ENCODE results near the gene PCSK9.
"Not testable (repeated sequence)": the region's sequence is repeated elsewhere in the genome, so short reads cannot be mapped to it uniquely, and the experiment has no call there.

The PCSK9 gene

GRCh38 chr1:55081188-55081904 lies 42.0 kb downstream of the PCSK9 start:
- H3K9ac ChIP-seq (ENCODE audit: low read depth, low read length), result no peak overlapping the region

DNA sequence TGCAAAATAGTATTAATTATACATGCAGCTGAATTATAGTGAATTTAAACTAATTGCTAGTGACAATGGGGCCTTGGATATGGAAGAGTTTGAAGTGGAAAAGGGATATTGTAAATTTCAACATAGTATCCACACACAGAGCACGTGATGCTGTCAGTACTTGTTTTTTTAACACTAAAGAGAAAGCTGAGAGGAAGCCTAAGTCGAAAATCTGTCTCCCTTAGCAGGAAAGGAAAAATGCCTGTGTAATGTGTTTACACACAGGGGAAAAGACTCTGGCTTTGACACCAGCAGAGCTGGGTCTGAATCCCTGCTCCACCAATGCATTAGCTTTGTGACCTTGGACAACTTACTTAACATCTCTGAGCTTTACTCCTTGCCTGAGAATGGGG lies 42.6 kb downstream of the PCSK9 start:
- Histone ChIP-seq H3K36me3 (ENCODE audit: insufficient read depth, low read length) (peaks cover 15% of the 10 kb centered on the region), H3K4me1 (ENCODE audit: insufficient read depth, low read length) (peaks cover 15% of the 10 kb centered on the region), H3K9me3 (ENCODE audit: control insufficient read depth, insufficient read depth, low read length) (no peaks in the 10 kb centered on the region), H3K9ac (ENCODE audit: low read depth, low read length) (no peak overlapping the region)

More at GRCh38 chr1:55081188-55081904, 42.0 kb downstream of the PCSK9 start:
- Histone ChIP-seq H3K36me3 (ENCODE audit: insufficient read depth, low read length) (peaks cover 18% of the 10 kb centered on the region), H3K9me3 (ENCODE audit: control insufficient read depth, insufficient read depth, low read length) (no peaks in the 10 kb centered on the region), H3K4me1 (ENCODE audit: insufficient read depth, low read length) (peaks cover 13% of the 10 kb centered on the region)

GRCh38 chr1:55084257-55084656 lies 44.9 kb downstream of the PCSK9 start:
- H3K36me3 ChIP-seq (ENCODE audit: insufficient read depth, low read length), result peaks cover 16% of the 10 kb centered on the region
- no peak overlapping the region for H3K9ac ChIP-seq (ENCODE audit: low read depth, low read length)
- peaks cover 15% of the 10 kb centered on the region for H3K4me1 ChIP-seq (ENCODE audit: insufficient read depth, low read length)
- no peaks in the 10 kb centered on the region for H3K9me3 ChIP-seq (ENCODE audit: control insufficient read depth, insufficient read depth, low read length)

DNA sequence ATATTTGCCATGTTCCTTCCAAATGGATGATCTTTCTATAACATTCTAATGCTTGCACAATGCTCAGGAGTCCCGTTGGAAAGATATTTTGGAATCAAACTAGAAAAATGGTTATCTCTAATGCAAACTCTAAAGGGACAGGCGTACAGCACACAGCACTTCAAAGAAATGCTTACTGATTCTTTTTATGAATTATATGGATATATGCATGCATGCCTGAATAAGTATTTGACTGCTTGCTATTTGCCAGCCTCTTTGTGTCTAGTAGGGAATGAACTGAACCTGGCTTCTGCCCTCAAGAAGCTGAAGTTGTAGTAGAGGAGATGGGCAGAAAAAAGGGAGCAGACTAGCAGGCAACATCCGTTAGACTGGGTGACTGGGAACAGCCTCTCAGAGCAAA lies 48.1 kb downstream of the PCSK9 start:
- Histone ChIP-seq H3K36me3 (ENCODE audit: insufficient read depth, low read length) (peaks cover 22% of the 10 kb centered on the region), H3K4me1 (ENCODE audit: insufficient read depth, low read length) (peaks cover 3% of the 10 kb centered on the region; the same call in 1 of the 2 replicates), H3K9ac (ENCODE audit: low read depth, low read length) (no peak overlapping the region), H3K9me3 (ENCODE audit: control insufficient read depth, insufficient read depth, low read length) (no peaks in the 10 kb centered on the region)

DNA sequence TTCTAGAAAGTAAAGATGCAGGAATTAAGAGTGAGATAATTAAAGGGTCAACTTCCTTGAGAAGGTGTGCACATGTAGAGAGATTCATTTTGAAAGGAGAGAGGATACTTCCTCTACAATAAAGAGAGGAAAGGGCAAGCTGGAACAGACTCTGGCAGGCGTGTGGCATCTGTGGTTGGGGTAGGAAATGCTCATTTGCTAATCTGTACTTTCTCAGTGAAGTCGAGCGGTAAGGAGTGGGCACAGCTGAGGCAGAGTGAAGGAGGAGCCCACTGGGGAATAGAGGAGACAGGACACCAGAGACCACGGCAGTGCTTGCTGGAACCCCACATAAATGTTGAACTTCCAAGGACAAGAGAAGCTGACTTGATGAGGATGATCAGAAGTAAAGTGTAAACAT lies 49.1 kb downstream of the PCSK9 start:
- Histone ChIP-seq H3K9ac (ENCODE audit: low read depth, low read length) (no peak overlapping the region), H3K36me3 (ENCODE audit: insufficient read depth, low read length) (peaks cover 22% of the 10 kb centered on the region), H3K9me3 (ENCODE audit: control insufficient read depth, insufficient read depth, low read length) (no peaks in the 10 kb centered on the region)

DNA sequence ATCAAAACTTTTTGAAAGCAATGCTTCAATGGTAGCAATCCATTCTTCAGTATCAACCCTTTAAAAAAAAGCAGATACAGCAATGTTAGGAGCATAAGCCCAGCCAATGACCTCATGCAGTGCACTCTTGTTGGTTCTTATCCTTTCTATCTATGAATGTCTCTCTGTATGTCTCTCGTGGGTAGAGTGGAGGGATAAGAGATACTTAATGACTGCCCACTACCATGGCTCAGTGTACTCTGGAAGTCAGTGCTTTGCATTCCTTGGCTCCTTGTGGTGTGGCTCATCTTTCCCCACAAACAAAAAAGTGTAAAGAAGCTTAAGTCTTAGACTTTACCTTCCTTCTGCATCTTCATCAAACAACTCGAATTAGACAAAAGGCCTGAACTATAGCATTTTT lies 50.3 kb downstream of the PCSK9 start:
- Histone ChIP-seq H3K36me3 (ENCODE audit: insufficient read depth, low read length) (peaks cover 27% of the 10 kb centered on the region), H3K9me3 (ENCODE audit: control insufficient read depth, insufficient read depth, low read length) (no peaks in the 10 kb centered on the region), H3K4me1 (ENCODE audit: insufficient read depth, low read length) (peaks cover 3% of the 10 kb centered on the region; the same call in 1 of the 2 replicates), H3K9ac (ENCODE audit: low read depth, low read length) (no peak overlapping the region)

More for the DNA sequence above, 49.1 kb downstream of the PCSK9 start:
- H3K4me1 ChIP-seq (ENCODE audit: insufficient read depth, low read length), result peaks cover 3% of the 10 kb centered on the region; the same call in 1 of the 2 replicates

GRCh38 chr1:55092475-55092874 lies 53.1 kb downstream of the PCSK9 start:
- H3K4me1 ChIP-seq (ENCODE audit: insufficient read depth, low read length), result no peaks in the 10 kb centered on the region
- H3K9ac ChIP-seq (ENCODE audit: low read depth, low read length), result no peak overlapping the region
- no peaks in the 10 kb centered on the region for H3K9me3 ChIP-seq (ENCODE audit: control insufficient read depth, insufficient read depth, low read length)
- H3K36me3 ChIP-seq (ENCODE audit: insufficient read depth, low read length), result peaks cover 26% of the 10 kb centered on the region

DNA sequence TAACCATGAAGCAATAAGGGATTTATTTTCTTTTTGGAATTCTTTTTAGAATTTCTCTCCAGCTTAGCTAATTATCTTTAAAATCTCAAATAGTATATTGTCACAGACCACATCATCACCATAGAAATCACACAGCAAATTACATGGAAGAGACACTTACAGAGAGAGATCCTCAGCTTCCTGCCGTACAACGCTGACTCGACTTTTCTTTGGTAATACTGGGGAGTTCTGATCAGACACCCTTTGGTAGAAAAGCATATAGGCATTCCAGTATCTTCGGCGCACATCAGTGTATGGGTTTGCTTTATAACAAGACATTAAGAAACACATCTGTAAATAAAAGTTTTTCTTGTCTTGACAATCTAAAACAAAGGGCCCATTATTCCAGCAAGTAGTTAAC lies 55.7 kb downstream of the PCSK9 start:
- Histone ChIP-seq H3K4me1 (ENCODE audit: insufficient read depth, low read length) (peaks cover 3% of the 10 kb centered on the region; the same call in 1 of the 2 replicates), H3K36me3 (ENCODE audit: insufficient read depth, low read length) (peaks cover 23% of the 10 kb centered on the region)

GRCh38 chr1:55103891-55104290 lies 64.5 kb downstream of the PCSK9 start:
- Histone ChIP-seq H3K9me3 (ENCODE audit: control insufficient read depth, insufficient read depth, low read length) (no peaks in the 10 kb centered on the region), H3K9ac (ENCODE audit: low read depth, low read length) (no peak overlapping the region), H3K4me1 (ENCODE audit: insufficient read depth, low read length) (no peaks in the 10 kb centered on the region), H3K36me3 (ENCODE audit: insufficient read depth, low read length) (peaks cover 6% of the 10 kb centered on the region)

More for the DNA sequence above, 55.7 kb downstream of the PCSK9 start:
- no peaks in the 10 kb centered on the region for H3K9me3 ChIP-seq (ENCODE audit: control insufficient read depth, insufficient read depth, low read length)
- no peak overlapping the region for H3K9ac ChIP-seq (ENCODE audit: low read depth, low read length)

DNA sequence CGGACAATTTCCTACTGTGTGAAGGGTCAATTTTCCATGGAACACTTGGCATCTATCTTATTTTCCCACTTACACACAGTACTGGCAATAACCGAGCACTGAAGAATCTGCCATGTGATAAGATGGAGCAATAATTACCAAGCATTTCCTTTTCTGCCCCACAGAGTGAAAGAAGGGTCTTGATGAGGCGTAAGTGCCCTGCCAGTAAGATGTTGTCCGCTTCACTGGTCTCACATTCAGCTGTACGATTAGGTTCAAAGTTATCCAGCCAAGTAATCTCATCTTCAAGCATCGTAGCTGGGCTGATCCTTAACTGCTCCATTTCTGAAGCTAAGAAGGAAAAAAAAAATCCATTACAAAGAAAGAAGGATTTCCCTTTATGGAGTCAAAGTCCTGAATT lies 67.8 kb downstream of the PCSK9 start:
- Histone ChIP-seq H3K4me1 (ENCODE audit: insufficient read depth, low read length) (no peaks in the 10 kb centered on the region), H3K36me3 (ENCODE audit: insufficient read depth, low read length) (peaks cover 6% of the 10 kb centered on the region), H3K9ac (ENCODE audit: low read depth, low read length) (no peak overlapping the region), H3K9me3 (ENCODE audit: control insufficient read depth, insufficient read depth, low read length) (no peaks in the 10 kb centered on the region)

DNA sequence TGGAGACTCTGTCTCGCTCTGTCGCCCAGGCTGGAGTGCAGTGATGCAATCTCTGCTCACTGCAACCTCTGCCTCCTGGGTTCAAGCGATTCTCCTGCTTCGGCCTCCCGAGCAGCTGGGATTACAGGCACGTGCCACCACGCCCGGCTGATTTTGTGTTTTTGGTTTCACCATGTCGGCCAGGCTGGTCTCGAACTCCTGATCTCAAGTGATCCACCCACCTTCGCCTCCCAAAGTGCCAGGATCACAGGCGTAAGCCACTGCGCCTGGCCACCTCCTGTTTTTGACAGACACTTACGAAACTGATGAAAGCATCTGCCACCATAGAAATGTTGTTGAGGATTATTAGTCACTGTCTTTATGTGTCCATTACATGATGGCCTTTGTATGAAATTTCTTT lies 69.7 kb downstream of the PCSK9 start:
- not testable (repeated sequence) for H3K9ac ChIP-seq (ENCODE audit: low read depth, low read length); H3K4me1 ChIP-seq (ENCODE audit: insufficient read depth, low read length); H3K36me3 ChIP-seq (ENCODE audit: insufficient read depth, low read length); H3K9me3 ChIP-seq (ENCODE audit: control insufficient read depth, insufficient read depth, low read length)

All from ES-I3 (cell line).